HepG2 (cell line): ENCODE results near the gene AMIGO3. TPM values are rescaled to one million over a fixed set of nuclear protein-coding genes. Genes with fewer than 3 reads are reported as not detected.

Experiments used
- ARNT2 ChIP-seq: sonication (generic); formaldehyde crosslinking; IDR thresholded peaks from 2 replicates; pipeline ENCODE4 v1.8.0; 2022; ENCODE audit warnings: mild to moderate bottlenecking, low read depth, missing genetic modification reagents, moderate library complexity
- JUN ChIP-seq: sonication (generic); formaldehyde crosslinking; IDR thresholded peaks from 2 replicates; pipeline ENCODE4 v1.4.0; 2020; ENCODE audit warnings: mild to moderate bottlenecking, missing genetic modification reagents
- PRMT3 ChIP-seq: sonication (generic); formaldehyde crosslinking; IDR thresholded peaks from 2 replicates; pipeline ENCODE4 v1.8.1; 2022; ENCODE audit warnings: low read depth, mild to moderate bottlenecking, moderate library complexity, missing genetic modification reagents, borderline replicate concordance
- RXRA ChIP-seq: sonication (generic); formaldehyde crosslinking; IDR thresholded peaks from 2 replicates; pipeline ENCODE4 v1.5.1; 2020; ENCODE audit warnings: missing genetic modification reagents
- STAG1 ChIP-seq: sonication (generic); formaldehyde crosslinking; IDR thresholded peaks from 2 replicates; pipeline ENCODE4 v1.4.0; 2020; ENCODE audit warnings: missing genetic modification reagents
- ZNF337 ChIP-seq: sonication (generic); formaldehyde crosslinking; IDR thresholded peaks from 2 replicates; pipeline ENCODE4 v1.5.1; 2020; ENCODE audit warnings: missing genetic modification reagents, low read depth, mild to moderate bottlenecking, borderline replicate concordance
- ZNF484 ChIP-seq: sonication (generic); formaldehyde crosslinking; IDR thresholded peaks from 2 replicates; pipeline ENCODE4 v1.5.1; 2020; ENCODE audit warnings: mild to moderate bottlenecking, low read depth, missing genetic modification reagents, borderline replicate concordance
- ZNF564 ChIP-seq: sonication (generic); formaldehyde crosslinking; IDR thresholded peaks from 2 replicates; pipeline ENCODE4 v1.8.1; 2023; ENCODE audit warnings: mild to moderate bottlenecking, missing genetic modification reagents
- ZNF761 ChIP-seq: sonication (generic); formaldehyde crosslinking; conservative IDR thresholded peaks from 2 replicates; pipeline ENCODE4 v1.4.0; 2020; ENCODE audit warnings: mild to moderate bottlenecking, missing genetic modification reagents
- polyA plus RNA-seq, 8 experiments: library from polyadenylated mRNA; depleted of rRNA in 3 of 8; stranded (reverse) in 7 of 8; unstranded in 1 of 8; fragments of >200 nt; fragmentation: Illumina TruSeq in 4 of 8; extraction: Trizol in 4 of 8; gene quantifications; 2 replicates each; pipeline versions ENCODE4 v1.2.1 to v1.2.3, GENCODE V29; 2011 to 2016; ENCODE audit warnings: low read depth in 4 of 8, missing spikeins in 1 of 8, mixed read lengths in 1 of 8; ENCODE audit not compliant: insufficient read depth in 1 of 8
- total RNA-seq, 5 experiments: library from RNA; depleted of rRNA; stranded (reverse); fragments of >200 nt; fragmentation: Illumina TruSeq; extraction: Trizol; gene quantifications; 2 replicates each; pipeline ENCODE4 v1.2.3, GENCODE V29; 2016; ENCODE audit warnings: low read depth in 1 of 5
- TF ChIP-seq, protein P1 (sequence below): sonication (generic); formaldehyde crosslinking; IDR thresholded peaks from 2 replicates; pipeline ENCODE4 v1.5.0; 2020; ENCODE audit warnings: missing genetic modification reagents, mild to moderate bottlenecking, borderline replicate concordance
- TF ChIP-seq, protein P2 (sequence below): sonication (generic); formaldehyde crosslinking; IDR thresholded peaks from 2 replicates; pipeline ENCODE4 v1.4.0; 2020; ENCODE audit warnings: missing genetic modification reagents
- TF ChIP-seq, protein P3 (sequence below): sonication (generic); formaldehyde crosslinking; IDR thresholded peaks from 2 replicates; pipeline ENCODE4 v1.4.0; 2020; ENCODE audit warnings: mild to moderate bottlenecking, missing genetic modification reagents
- TF ChIP-seq, protein P4 (sequence below): sonication (generic); formaldehyde crosslinking; conservative IDR thresholded peaks from 2 replicates; pipeline ENCODE4 v1.8.0; 2022; ENCODE audit warnings: mild to moderate bottlenecking, moderate library complexity, missing genetic modification reagents
- TF ChIP-seq, protein P5 (sequence below): IDR thresholded peaks from 2 replicates; pipeline ENCODE4 v1.6.1; 2016; ENCODE audit warnings: mild to moderate bottlenecking, missing biosample characterization, missing genetic modification reagents
- TF ChIP-seq, protein P6 (sequence below): sonication (generic); formaldehyde crosslinking; IDR thresholded peaks from 2 replicates; pipeline ENCODE4 v1.4.0; 2020; ENCODE audit warnings: missing genetic modification reagents, low read depth, mild to moderate bottlenecking, borderline replicate concordance

The AMIGO3 gene
- total and polyA plus RNA-seq, 2 of the 13 experiments (the other 11 are each of a cell fraction or from before 2014, with no cell fraction given) = 0.35 TPM; not detected in 1

DNA sequence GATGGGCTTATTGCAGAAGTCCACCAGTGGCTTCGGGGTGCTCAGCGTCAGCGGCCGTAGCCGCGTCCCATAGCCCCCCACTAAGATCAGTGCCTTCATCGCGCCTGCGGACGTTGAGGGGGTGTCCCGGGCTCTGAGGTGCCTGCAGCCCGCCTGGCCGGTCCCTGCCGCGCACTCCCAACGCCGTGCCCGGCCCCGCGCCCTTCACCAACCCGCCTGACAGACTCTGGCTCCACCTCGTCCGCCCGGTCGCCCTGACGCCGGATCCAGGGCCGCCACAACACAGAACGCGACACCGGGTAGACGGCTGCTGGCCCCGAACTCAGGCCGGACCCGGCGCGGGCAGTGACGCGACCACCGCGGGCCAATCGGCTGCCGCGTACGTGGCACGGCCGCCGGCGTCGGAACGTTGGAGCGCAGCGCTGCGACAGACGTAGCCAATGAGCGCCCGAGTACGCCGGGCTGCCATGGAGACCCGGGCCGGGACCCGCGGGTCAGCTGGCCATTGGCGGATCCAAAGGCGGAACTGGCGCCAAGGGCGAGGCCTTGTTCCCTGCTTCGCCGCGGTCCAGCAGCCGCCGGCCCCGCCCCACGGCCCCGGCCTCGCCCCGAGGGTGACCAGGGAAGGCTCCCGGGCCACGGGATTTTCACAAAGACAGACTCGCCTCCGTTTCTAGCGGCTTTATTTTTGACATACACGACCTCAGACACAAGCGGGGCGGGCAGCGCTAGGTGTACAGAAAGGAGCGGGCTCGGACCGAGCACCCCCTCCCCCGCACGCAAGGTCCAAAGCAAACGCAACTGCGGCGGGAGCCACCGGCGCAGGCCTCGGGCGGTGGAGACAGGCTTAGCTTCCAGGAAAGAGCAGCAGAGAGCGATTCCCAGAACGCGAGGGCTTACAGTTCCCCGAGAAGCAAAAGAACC, 4.4 kb upstream of the AMIGO3 start, which contains the start of gene GMPPB (continued):
- TF ChIP-seq, protein P1, sequence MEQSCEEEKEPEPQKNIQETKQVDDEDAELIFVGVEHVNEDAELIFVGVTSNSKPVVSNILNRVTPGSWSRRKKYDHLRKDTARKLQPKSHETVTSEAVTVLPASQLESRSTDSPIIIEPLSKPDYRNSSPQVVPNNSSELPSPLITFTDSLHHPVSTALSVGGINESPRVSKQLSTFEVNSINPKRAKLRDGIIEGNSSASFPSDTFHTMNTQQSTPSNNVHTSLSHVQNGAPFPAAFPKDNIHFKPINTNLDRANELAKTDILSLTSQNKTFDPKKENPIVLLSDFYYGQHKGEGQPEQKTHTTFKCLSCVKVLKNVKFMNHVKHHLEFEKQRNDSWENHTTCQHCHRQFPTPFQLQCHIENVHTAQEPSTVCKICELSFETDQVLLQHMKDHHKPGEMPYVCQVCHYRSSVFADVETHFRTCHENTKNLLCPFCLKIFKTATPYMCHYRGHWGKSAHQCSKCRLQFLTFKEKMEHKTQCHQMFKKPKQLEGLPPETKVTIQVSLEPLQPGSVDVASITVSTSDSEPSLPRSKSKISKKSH = peak; percentile 51; the same call in 1 of the 2 replicates
- TF ChIP-seq, protein P2, sequence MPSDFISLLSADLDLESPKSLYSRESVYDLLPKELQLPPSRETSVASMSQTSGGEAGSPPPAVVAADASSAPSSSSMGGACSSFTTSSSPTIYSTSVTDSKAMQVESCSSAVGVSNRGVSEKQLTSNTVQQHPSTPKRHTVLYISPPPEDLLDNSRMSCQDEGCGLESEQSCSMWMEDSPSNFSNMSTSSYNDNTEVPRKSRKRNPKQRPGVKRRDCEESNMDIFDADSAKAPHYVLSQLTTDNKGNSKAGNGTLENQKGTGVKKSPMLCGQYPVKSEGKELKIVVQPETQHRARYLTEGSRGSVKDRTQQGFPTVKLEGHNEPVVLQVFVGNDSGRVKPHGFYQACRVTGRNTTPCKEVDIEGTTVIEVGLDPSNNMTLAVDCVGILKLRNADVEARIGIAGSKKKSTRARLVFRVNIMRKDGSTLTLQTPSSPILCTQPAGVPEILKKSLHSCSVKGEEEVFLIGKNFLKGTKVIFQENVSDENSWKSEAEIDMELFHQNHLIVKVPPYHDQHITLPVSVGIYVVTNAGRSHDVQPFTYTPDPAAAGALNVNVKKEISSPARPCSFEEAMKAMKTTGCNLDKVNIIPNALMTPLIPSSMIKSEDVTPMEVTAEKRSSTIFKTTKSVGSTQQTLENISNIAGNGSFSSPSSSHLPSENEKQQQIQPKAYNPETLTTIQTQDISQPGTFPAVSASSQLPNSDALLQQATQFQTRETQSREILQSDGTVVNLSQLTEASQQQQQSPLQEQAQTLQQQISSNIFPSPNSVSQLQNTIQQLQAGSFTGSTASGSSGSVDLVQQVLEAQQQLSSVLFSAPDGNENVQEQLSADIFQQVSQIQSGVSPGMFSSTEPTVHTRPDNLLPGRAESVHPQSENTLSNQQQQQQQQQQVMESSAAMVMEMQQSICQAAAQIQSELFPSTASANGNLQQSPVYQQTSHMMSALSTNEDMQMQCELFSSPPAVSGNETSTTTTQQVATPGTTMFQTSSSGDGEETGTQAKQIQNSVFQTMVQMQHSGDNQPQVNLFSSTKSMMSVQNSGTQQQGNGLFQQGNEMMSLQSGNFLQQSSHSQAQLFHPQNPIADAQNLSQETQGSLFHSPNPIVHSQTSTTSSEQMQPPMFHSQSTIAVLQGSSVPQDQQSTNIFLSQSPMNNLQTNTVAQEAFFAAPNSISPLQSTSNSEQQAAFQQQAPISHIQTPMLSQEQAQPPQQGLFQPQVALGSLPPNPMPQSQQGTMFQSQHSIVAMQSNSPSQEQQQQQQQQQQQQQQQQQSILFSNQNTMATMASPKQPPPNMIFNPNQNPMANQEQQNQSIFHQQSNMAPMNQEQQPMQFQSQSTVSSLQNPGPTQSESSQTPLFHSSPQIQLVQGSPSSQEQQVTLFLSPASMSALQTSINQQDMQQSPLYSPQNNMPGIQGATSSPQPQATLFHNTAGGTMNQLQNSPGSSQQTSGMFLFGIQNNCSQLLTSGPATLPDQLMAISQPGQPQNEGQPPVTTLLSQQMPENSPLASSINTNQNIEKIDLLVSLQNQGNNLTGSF (CRISPR knock-in tag) = no peak; the same call in 1 of the 2 replicates
- TF ChIP-seq PRMT3 (CRISPR knock-in tag) (no peak), ZNF484 (CRISPR knock-in tag) (no peak), ZNF564 (CRISPR knock-in tag) (peak; percentile 80; the same call in 1 of the 2 replicates), STAG1 (no peak), ZNF761 (CRISPR knock-in tag) (peak; percentile 89), ZNF337 (CRISPR knock-in tag) (peak; percentile 57; the same call in 1 of the 2 replicates), JUN (CRISPR knock-in tag) (peak; percentile 70), RXRA (CRISPR knock-in tag) (peak; percentile 57; the same call in 1 of the 2 replicates), ARNT2 (CRISPR knock-in tag) (peak; percentile 87; the same call in 1 of the 2 replicates)
- TF ChIP-seq, protein P3, sequence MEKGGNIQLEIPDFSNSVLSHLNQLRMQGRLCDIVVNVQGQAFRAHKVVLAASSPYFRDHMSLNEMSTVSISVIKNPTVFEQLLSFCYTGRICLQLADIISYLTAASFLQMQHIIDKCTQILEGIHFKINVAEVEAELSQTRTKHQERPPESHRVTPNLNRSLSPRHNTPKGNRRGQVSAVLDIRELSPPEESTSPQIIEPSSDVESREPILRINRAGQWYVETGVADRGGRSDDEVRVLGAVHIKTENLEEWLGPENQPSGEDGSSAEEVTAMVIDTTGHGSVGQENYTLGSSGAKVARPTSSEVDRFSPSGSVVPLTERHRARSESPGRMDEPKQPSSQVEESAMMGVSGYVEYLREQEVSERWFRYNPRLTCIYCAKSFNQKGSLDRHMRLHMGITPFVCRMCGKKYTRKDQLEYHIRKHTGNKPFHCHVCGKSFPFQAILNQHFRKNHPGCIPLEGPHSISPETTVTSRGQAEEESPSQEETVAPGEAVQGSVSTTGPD (CRISPR knock-in tag) = no peak
- TF ChIP-seq, protein P4, sequence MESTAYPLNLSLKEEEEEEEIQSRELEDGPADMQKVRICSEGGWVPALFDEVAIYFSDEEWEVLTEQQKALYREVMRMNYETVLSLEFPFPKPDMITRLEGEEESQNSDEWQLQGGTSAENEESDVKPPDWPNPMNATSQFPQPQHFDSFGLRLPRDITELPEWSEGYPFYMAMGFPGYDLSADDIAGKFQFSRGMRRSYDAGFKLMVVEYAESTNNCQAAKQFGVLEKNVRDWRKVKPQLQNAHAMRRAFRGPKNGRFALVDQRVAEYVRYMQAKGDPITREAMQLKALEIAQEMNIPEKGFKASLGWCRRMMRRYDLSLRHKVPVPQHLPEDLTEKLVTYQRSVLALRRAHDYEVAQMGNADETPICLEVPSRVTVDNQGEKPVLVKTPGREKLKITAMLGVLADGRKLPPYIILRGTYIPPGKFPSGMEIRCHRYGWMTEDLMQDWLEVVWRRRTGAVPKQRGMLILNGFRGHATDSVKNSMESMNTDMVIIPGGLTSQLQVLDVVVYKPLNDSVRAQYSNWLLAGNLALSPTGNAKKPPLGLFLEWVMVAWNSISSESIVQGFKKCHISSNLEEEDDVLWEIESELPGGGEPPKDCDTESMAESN (CRISPR knock-in tag) = peak; percentile 67
- TF ChIP-seq, protein P5, sequence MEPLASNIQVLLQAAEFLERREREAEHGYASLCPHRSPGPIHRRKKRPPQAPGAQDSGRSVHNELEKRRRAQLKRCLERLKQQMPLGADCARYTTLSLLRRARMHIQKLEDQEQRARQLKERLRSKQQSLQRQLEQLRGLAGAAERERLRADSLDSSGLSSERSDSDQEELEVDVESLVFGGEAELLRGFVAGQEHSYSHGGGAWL (CRISPR knock-in tag) = peak; percentile 72; the same call in 1 of the 2 replicates
- TF ChIP-seq, protein P6, sequence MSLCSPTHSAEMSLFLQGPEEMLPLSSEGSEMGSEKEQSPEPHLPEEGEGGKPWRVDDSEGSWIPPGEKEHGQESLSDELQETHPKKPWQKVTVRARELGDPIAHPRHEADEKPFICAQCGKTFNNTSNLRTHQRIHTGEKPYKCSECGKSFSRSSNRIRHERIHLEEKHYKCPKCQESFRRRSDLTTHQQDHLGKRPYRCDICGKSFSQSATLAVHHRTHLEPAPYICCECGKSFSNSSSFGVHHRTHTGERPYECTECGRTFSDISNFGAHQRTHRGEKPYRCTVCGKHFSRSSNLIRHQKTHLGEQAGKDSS (CRISPR knock-in tag) = no peak
